Measurements from ENCODE around the gene NAXD.
"Not testable (repeated sequence)": the region's sequence is repeated elsewhere in the genome, so short reads cannot be mapped to it uniquely, and the experiment has no call there.

Gene NAXD

GRCh38 chr13:110663491-110663890, 48.1 kb downstream of the NAXD start:
- no peak overlapping the region for H3K4me3 ChIP-seq (replicated peaks; ENCODE audit: low read depth, low read length)
- no peak for TF ChIP-seq CTCF (IDR thresholded peaks at IDR 0.05; ENCODE audit: low read length, missing control alignments)
- DNase-seq (ENCODE audit: low read depth): no peak

GRCh38 chr13:110664041-110664440, 48.7 kb downstream of the NAXD start:
- no peak overlapping the region for H3K4me3 ChIP-seq (replicated peaks; ENCODE audit: low read depth, low read length)
- no peak for DNase-seq (ENCODE audit: low read depth)
- TF ChIP-seq CTCF (IDR thresholded peaks at IDR 0.05; ENCODE audit: low read length, missing control alignments): no peak

DNA sequence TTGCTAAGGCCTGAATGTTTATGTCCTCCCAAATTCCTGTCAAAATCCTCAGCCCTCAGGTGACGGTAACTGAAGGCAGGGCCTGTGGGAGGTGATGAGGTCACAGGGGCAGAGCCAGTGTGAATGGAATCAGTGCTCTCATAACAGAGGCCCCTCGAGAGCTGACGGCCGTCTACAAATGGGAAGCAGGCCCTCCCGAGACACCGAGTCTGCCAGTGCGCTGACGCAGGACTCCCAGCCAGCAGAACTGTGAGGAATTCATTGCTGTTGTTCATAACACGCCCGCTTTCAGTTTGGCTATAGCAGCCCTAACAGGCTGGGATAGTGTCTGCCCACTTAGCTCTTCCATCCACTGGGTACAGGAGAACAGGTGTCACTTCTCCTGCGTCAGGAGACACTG, 49.3 kb downstream of the NAXD start:
- H3K4me3 ChIP-seq (replicated peaks; ENCODE audit: low read depth, low read length): no peak overlapping the region
- no peak for TF ChIP-seq CTCF (IDR thresholded peaks at IDR 0.05; ENCODE audit: low read length, missing control alignments)
- DNase-seq (ENCODE audit: low read depth): no peak

DNA sequence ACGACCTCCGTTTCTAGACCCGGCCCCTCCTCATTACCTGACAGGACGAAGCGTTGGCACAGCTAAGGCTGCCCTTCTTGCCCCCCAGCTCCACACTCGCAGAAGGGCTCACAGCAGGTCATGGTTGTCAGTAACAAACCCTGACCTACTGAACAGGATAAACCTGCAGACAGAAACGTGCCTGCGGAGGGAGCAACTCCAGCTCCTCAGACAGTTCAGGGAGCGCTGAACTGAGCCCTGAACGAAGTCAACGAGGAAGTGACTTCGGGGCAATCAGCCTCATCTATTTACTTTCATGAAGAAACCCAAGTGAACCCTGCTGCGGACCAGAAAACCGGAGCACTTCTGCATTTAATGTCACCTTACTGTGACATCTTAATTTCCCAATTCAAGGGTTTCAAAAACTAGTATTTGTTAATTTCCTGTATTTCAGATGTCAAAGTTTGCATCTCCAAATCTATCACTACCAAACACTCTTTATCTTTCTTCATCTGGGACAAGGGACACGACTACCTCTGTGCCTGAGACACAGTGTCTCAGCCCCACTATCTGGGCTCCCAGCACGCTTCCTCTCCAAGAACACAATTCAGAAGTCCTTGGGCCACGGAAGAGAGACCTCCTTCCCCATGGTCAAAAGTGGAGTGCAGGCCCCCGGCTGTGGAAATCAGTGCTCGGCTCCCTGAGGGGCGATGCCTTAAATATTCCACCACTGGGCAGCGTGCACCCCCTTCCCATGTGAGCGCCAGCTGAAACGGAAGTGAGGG, 50.3 kb downstream of the NAXD start:
- DNase-seq (ENCODE audit: low read depth): no peak
- TF ChIP-seq CTCF (IDR thresholded peaks at IDR 0.05; ENCODE audit: low read length, missing control alignments): no peak
- H3K4me3 ChIP-seq (replicated peaks; ENCODE audit: low read depth, low read length): no peak overlapping the region

- no peak for DNase-seq (ENCODE audit: low read depth)
- no peak for TF ChIP-seq CTCF (IDR thresholded peaks at IDR 0.05; ENCODE audit: low read length, missing control alignments)
- no peak overlapping the region for H3K4me3 ChIP-seq (replicated peaks; ENCODE audit: low read depth, low read length)
Measured at GRCh38 chr13:110666255-110666533, 50.8 kb downstream of the NAXD start.

GRCh38 chr13:110669036-110669435, 53.7 kb downstream of the NAXD start:
- DNase-seq (ENCODE audit: low read depth): no peak
- TF ChIP-seq CTCF (IDR thresholded peaks at IDR 0.05; ENCODE audit: low read length, missing control alignments): no peak
- H3K4me3 ChIP-seq (replicated peaks; ENCODE audit: low read depth, low read length): no peak overlapping the region

DNA sequence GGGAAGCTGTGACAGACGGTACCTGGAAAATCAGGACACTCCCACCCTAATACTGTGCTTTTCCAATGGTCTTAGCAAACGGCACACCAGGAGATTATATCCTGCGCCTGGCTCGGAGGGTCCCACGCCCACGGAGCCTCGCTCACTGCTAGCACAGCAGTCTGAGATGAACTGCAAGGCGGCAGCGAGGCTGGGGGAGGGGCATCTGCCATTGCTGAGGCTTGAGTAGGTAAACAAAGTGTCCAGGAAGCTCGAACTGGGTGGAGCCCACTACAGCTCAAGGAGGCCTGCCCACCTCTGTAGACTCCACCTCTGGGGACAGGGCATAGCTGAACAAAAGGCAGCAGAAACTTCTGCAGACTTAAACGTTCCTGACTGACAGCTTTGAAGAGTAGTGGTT, 54.5 kb downstream of the NAXD start:
- H3K4me3 ChIP-seq (replicated peaks; ENCODE audit: low read depth, low read length); DNase-seq (ENCODE audit: low read depth): not testable (repeated sequence)

Measured in fibroblast of pulmonary artery (primary cell).